K562 (cell line): Measurements from ENCODE around the gene VARS1. TPM values are rescaled to one million over a fixed set of nuclear protein-coding genes. Genes with fewer than 3 reads are reported as not detected.

Experiments used
- CREB3 ChIP-seq: fragments of 450-650 bp; conservative IDR thresholded peaks from 2 replicates; pipeline ENCODE4 v1.6.1; 2016; ENCODE audit warnings: missing genetic modification characterization, low read depth, mild to moderate bottlenecking, missing compliant biosample characterization, moderate library complexity
- CSDE1 ChIP-seq, 2 experiments: fragments of 450-650 bp; IDR thresholded peaks; 2 replicates each; pipeline ENCODE4 v1.6.1; 2016; ENCODE audit warnings: mild to moderate bottlenecking in 1 of 2
- EP400 ChIP-seq: fragments of 450-650 bp; IDR thresholded peaks from 2 replicates; pipeline ENCODE4 v1.6.1; 2017; ENCODE audit warnings: antibody characterized with exemption, mild to moderate bottlenecking, moderate library complexity
- ERF ChIP-seq: fragments of 450-650 bp; formaldehyde crosslinking; IDR thresholded peaks from 2 replicates; pipeline ENCODE4 v1.4.0; 2020; ENCODE audit warnings: mild to moderate bottlenecking, mixed read lengths
- ETV5 ChIP-seq: sonication (generic); formaldehyde crosslinking; IDR thresholded peaks from 2 replicates; pipeline ENCODE4 v1.4.0; 2020; ENCODE audit warnings: low read depth, mild to moderate bottlenecking, missing genetic modification reagents
- HDGF ChIP-seq: fragments of 450-650 bp; IDR thresholded peaks from 2 replicates; pipeline ENCODE4 v1.6.1; 2016
- IFI16 ChIP-seq: fragments of 250-450 bp; sonication (Bioruptor Pico); IDR thresholded peaks from 2 replicates; pipeline ENCODE4 v2.1.2; 2022; ENCODE audit warnings: mild to moderate bottlenecking, inconsistent platforms
- NFIC ChIP-seq: fragments of 450-650 bp; IDR thresholded peaks from 2 replicates; pipeline ENCODE4 v1.6.1; 2017; ENCODE audit warnings: mild to moderate bottlenecking, inconsistent platforms
- RFX1 ChIP-seq: fragments of 450-650 bp; IDR thresholded peaks from 2 replicates; pipeline ENCODE4 v1.6.1; 2016; ENCODE audit warnings: mild to moderate bottlenecking, moderate library complexity
- SNAPC5 ChIP-seq: fragments of 250-450 bp; sonication (Bioruptor Pico); IDR thresholded peaks from 2 replicates; pipeline ENCODE4 v1.8.0; 2021; ENCODE audit warnings: moderate library complexity, mild to moderate bottlenecking, inconsistent platforms
- THRA ChIP-seq: fragments of 450-650 bp; IDR thresholded peaks from 2 replicates; pipeline ENCODE4 v1.6.1; 2017; ENCODE audit warnings: mild to moderate bottlenecking, moderate library complexity
- U2AF1 ChIP-seq: fragments of 200-400 bp; formaldehyde crosslinking; optimal IDR thresholded peaks from 2 replicates; pipeline ENCODE3; 2017; ENCODE audit warnings: mild to moderate bottlenecking, low read depth, low read length, moderate library complexity
- ZBTB40 ChIP-seq, 2 experiments: fragments of 450-650 bp in 1 of 2; sonication (generic) in 1 of 2; formaldehyde crosslinking in 1 of 2; IDR thresholded peaks; 2 replicates each; pipeline versions ENCODE4 v1.7.1 to v1.9.0; 2016 to 2022; ENCODE audit warnings: inconsistent platforms in 1 of 2, mild to moderate bottlenecking in 1 of 2, missing genetic modification reagents in 1 of 2
- ZKSCAN3 ChIP-seq: fragments of 250-450 bp; sonication (Bioruptor Pico); IDR thresholded peaks from 2 replicates; pipeline ENCODE4 v1.4.0; 2020
- ZNF134 ChIP-seq: fragments of 250-450 bp; sonication (Bioruptor Pico); conservative IDR thresholded peaks from 2 replicates; pipeline ENCODE4 v1.4.0; 2020
- ZNF280B ChIP-seq: fragments of 250-450 bp; sonication (Bioruptor Pico); IDR thresholded peaks from 2 replicates; pipeline ENCODE4 v1.5.1; 2021; ENCODE audit warnings: mild to moderate bottlenecking
- polyA plus RNA-seq, 8 experiments: library from polyadenylated mRNA; depleted of rRNA in 4 of 8; stranded (reverse) in 5 of 8; unstranded in 3 of 8; fragments of >200 nt; fragmentation: Nextera tagmentation in 2 of 8; fragmentation: Illumina TruSeq in 1 of 8; extraction: Ambion mirVana in 2 of 8; extraction: Trizol in 1 of 8; gene quantifications; 2 replicates each; pipeline versions ENCODE4 v1.2.1 to v1.2.3, GENCODE V29; 2011 to 2014; ENCODE audit warnings: inconsistent platforms in 1 of 8, missing spikeins in 1 of 8
- total RNA-seq, 7 experiments: library from RNA; depleted of rRNA in 6 of 7; stranded (reverse); fragments of >200 nt in 6 of 7; fragmentation: Illumina TruSeq in 2 of 7; extraction: Trizol in 2 of 7; gene quantifications; 2 replicates each; pipeline versions ENCODE4 v1.2.1 to v1.2.3, GENCODE V29; 2011 to 2021; ENCODE audit warnings: low replicate concordance in 1 of 7

Gene VARS1
- total and polyA plus RNA-seq, 9 of the 15 experiments (the other 6 are each of a cell fraction or from before 2014, with no cell fraction given): 2.9 to 488 (median 130) TPM

- TF ChIP-seq SNAPC5 (CRISPR knock-in tag) (no peak), HDGF (no peak), ZNF134 (CRISPR knock-in tag) (no peak), RFX1 (no peak), IFI16 (CRISPR knock-in tag) (no peak), CREB3 (tag) (no peak), ZBTB40 (IDR thresholded peaks at IDR 0.05) (no peak), ZBTB40 (CRISPR knock-in tag; IDR thresholded peaks at IDR 0.05) (no peak), ERF (CRISPR knock-in tag) (no peak), EP400 (peak; percentile 25; the same call in 1 of the 2 replicates), CSDE1 (IDR thresholded peaks at IDR 0.05) (no peak), U2AF1 (no peak), THRA (no peak), ZNF280B (no peak), ZKSCAN3 (CRISPR knock-in tag) (no peak), NFIC (no peak), ETV5 (CRISPR knock-in tag) (no peak)
Measured at GRCh38 chr6:31750411-31751022, 45.0 kb downstream of the VARS1 start (continued).
